ENCODE data around the gene ZCCHC24. TPM values are rescaled to one million over a fixed set of nuclear protein-coding genes. Genes with fewer than 3 reads are reported as not detected.

Gene ZCCHC24
- total and polyA plus RNA-seq, 2 donors (not counting 3 experiments of a cell fraction or from before 2014, with no cell fraction given) = 5.2 to 8.4 TPM

- no peak for TF ChIP-seq MYC (IDR thresholded peaks at IDR 0.05; ENCODE audit: low read depth, low read length)
- TF ChIP-seq MAX (IDR thresholded peaks at IDR 0.05; ENCODE audit: insufficient read depth, insufficient read length) = no peak
- no peak for TF ChIP-seq EZH2 (IDR thresholded peaks at IDR 0.05; ENCODE audit: borderline replicate concordance, low read depth, low read length, severe bottlenecking)
- H3K4me1 ChIP-seq (ENCODE audit: control insufficient read depth, extremely low read depth, insufficient read depth, low read length) = peaks cover 11% of the 10 kb centered on the region
- dilution Hi-C loops (cut with MboI; ENCODE audit: extremely low pct_ligation_motif_present, low sequenced_read_pairs) = no loop called here
- no peak overlapping the region for H3K9ac ChIP-seq (replicated peaks; ENCODE audit: extremely low read depth, insufficient read depth, low read length)
- FAIRE-seq (no peak), DNase-seq (ENCODE audit: low read depth, low spot score) (no peak)
- no peak overlapping the region for H3K4me2 ChIP-seq (ENCODE audit: insufficient read depth, low read length)
- H2AFZ ChIP-seq (ENCODE audit: low read depth, low read length) = no peak overlapping the region
- H3K27me3 ChIP-seq (ENCODE audit: control insufficient read depth in 2 of 2, insufficient read depth in 2 of 2, low read length in 2 of 2) = no peaks in the 10 kb centered on the region
- peaks cover 20% of the 10 kb centered on the region for H3K79me2 ChIP-seq (ENCODE audit: control insufficient read depth, insufficient read depth, low read length)
- H4K20me1 ChIP-seq (replicated peaks; ENCODE audit: control insufficient read depth, extremely low read depth, insufficient read depth, low read length) = no peaks in the 10 kb centered on the region
- H3K4me3 ChIP-seq (replicated peaks in 1 of 3; ENCODE audit: insufficient read depth in 1 of 3, low read depth in 1 of 3, low read length in 3 of 3) = no peak overlapping the region
- intact Hi-C loops (cut with micrococcal nuclease) = loop anchor here (5.0 to 10.0 kb wide), 4 partner anchors 53 to 591 kb away; no protein-coding TSS in a partner anchor
- H3K9me1 ChIP-seq (replicated peaks; ENCODE audit: control insufficient read depth, extremely low read depth, insufficient read depth, low read length) = no peaks in the 10 kb centered on the region
- CTCF ChIA-PET = interaction anchor here (0.9 to 2.4 kb wide), 12 partner anchors 11 to 192 kb away, joined by 3 to 10 read pairs (median 4); no protein-coding TSS in a partner anchor
- no peaks in the 10 kb centered on the region for H3K9me3 ChIP-seq (replicated peaks; ENCODE audit: control insufficient read depth, insufficient read depth, low read length)
- H3K36me3 ChIP-seq (ENCODE audit: control insufficient read depth in 2 of 2, extremely low read depth in 1 of 2, insufficient read depth in 2 of 2, low read length in 2 of 2) = peaks cover 4 to 9% of the 10 kb centered on the region in 2 experiments
- no TSS peak for BruUV-seq (replicated peaks)
- POLR2A ChIA-PET = interaction anchor here (0.6 kb wide), 1 partner anchor 20 kb away, joined by 3 read pairs; no protein-coding TSS in a partner anchor
- no peak overlapping the region for H3K27ac ChIP-seq (ENCODE audit: insufficient read depth, low read depth, low read length)
Measured at GRCh38 chr10:79345241-79346011, 100.0 kb downstream of the ZCCHC24 start.

GRCh38 chr10:79344502-79345195 is 100.8 kb downstream of the ZCCHC24 start:
- peaks cover under 1 to 3% of the 10 kb centered on the region in 2 experiments for H3K36me3 ChIP-seq (ENCODE audit: control insufficient read depth in 2 of 2, extremely low read depth in 1 of 2, insufficient read depth in 2 of 2, low read length in 2 of 2)
- FAIRE-seq = no peak
- TF ChIP-seq JUN (IDR thresholded peaks at IDR 0.05; ENCODE audit: borderline replicate concordance, insufficient read depth, insufficient read length, low read depth) (peak; percentile 15), POLR2A (IDR thresholded peaks at IDR 0.05; ENCODE audit: low read depth, low read length) (no peak)
- dilution Hi-C loops (cut with MboI; ENCODE audit: extremely low pct_ligation_motif_present, low sequenced_read_pairs) = no loop called here
- H3K79me2 ChIP-seq (ENCODE audit: control insufficient read depth, insufficient read depth, low read length) = peaks cover 20% of the 10 kb centered on the region
- intact Hi-C loops (cut with micrococcal nuclease) = loop anchor here (5.0 to 10.0 kb wide), 4 partner anchors 52 to 590 kb away; no protein-coding TSS in a partner anchor
- CTCF ChIA-PET = interaction anchor here (0.9 to 2.4 kb wide), 12 partner anchors 10 to 143 kb away, joined by 3 to 10 read pairs (median 4); no protein-coding TSS in a partner anchor
- POLR2A ChIA-PET = no interaction called here
- H3K9ac ChIP-seq (replicated peaks; ENCODE audit: extremely low read depth, insufficient read depth, low read length) = no peak overlapping the region
- H3K27me3 ChIP-seq (ENCODE audit: control insufficient read depth in 2 of 2, insufficient read depth in 2 of 2, low read length in 2 of 2) = no peaks in the 10 kb centered on the region
- no peaks in the 10 kb centered on the region for H3K9me3 ChIP-seq (replicated peaks; ENCODE audit: control insufficient read depth, insufficient read depth, low read length)
- no peak overlapping the region for H3K4me2 ChIP-seq (ENCODE audit: insufficient read depth, low read length)
- H3K9me1 ChIP-seq (replicated peaks; ENCODE audit: control insufficient read depth, extremely low read depth, insufficient read depth, low read length) = no peaks in the 10 kb centered on the region
- no TSS peak for BruUV-seq (replicated peaks)
- peaks cover 11% of the 10 kb centered on the region for H3K4me1 ChIP-seq (ENCODE audit: control insufficient read depth, extremely low read depth, insufficient read depth, low read length)
- H4K20me1 ChIP-seq (replicated peaks; ENCODE audit: control insufficient read depth, extremely low read depth, insufficient read depth, low read length) = no peaks in the 10 kb centered on the region
- DNase-seq (ENCODE audit: low read depth, low spot score) = no peak
- H3K4me3 ChIP-seq (replicated peaks in 1 of 3; ENCODE audit: insufficient read depth in 1 of 3, low read depth in 1 of 3, low read length in 3 of 3) = no peak overlapping the region
- H3K27ac ChIP-seq (ENCODE audit: insufficient read depth, low read depth, low read length) = no peak overlapping the region
- H2AFZ ChIP-seq (ENCODE audit: low read depth, low read length) = no peak overlapping the region

Measured in endothelial cell of umbilical vein (primary cell).